TTC549 (cell line): ENCODE data around the gene EMC10.

ENCODE experiments used
- FAIRE-seq: peaks from 2 replicates; lab custom pipeline; 2012; peaks lifted over from hg19 to GRCh38; lab: Jason Lieb, UNC

EMC10 gene

GRCh38 chr19:50498219-50499056, 22.1 kb downstream of the EMC10 start:
- no peak for FAIRE-seq

- no peak for FAIRE-seq
Measured at GRCh38 chr19:50500060-50500752, 23.9 kb downstream of the EMC10 start.

GRCh38 chr19:50500753-50501151, 24.4 kb downstream of the EMC10 start:
- FAIRE-seq = no peak

- FAIRE-seq = no peak
Measured at GRCh38 chr19:50501186-50501567, 24.9 kb downstream of the EMC10 start.

GRCh38 chr19:50501568-50502475, 25.5 kb downstream of the EMC10 start:
- no peak for FAIRE-seq

- no peak for FAIRE-seq
Measured at GRCh38 chr19:50505856-50506611, 29.7 kb downstream of the EMC10 start.

- no peak for FAIRE-seq
Measured at GRCh38 chr19:50506700-50507099, 30.4 kb downstream of the EMC10 start.

GRCh38 chr19:50507376-50507775, 31.1 kb downstream of the EMC10 start:
- no peak for FAIRE-seq

GRCh38 chr19:50508843-50509190, 32.5 kb downstream of the EMC10 start:
- no peak for FAIRE-seq

GRCh38 chr19:50509366-50509765, 33.1 kb downstream of the EMC10 start:
- no peak for FAIRE-seq

- FAIRE-seq = no peak
Measured at GRCh38 chr19:50510121-50510670, 33.9 kb downstream of the EMC10 start.

GRCh38 chr19:50510700-50511068, 34.4 kb downstream of the EMC10 start:
- no peak for FAIRE-seq

GRCh38 chr19:50511069-50511822, 34.9 kb downstream of the EMC10 start, which contains the start of gene JOSD2:
JOSD2 (minus strand) TSS chr19:50511191; CDS start chr19:50510431, 760 bp downstream.
- peak; percentile 97 for FAIRE-seq

- no peak for FAIRE-seq
Measured at GRCh38 chr19:50512112-50512998, 36.0 kb downstream of the EMC10 start.

- no peak for FAIRE-seq
Measured at GRCh38 chr19:50512999-50513745, 36.9 kb downstream of the EMC10 start.

- FAIRE-seq = no peak
Measured at GRCh38 chr19:50513746-50514345, 37.5 kb downstream of the EMC10 start, which contains the start of gene ASPDH. ASPDH (minus strand) TSS chr19:50513913; CDS start chr19:50513823, 90 bp downstream.

- no peak for FAIRE-seq
Measured at GRCh38 chr19:50514346-50515167, 38.2 kb downstream of the EMC10 start.

GRCh38 chr19:50515168-50515561, 38.9 kb downstream of the EMC10 start:
- no peak for FAIRE-seq
